ENCODE measurements around the gene ITGA3.

- TF ChIP-seq CTCF (IDR thresholded peaks at IDR 0.05; ENCODE audit: low read depth, low read length) (no peak), POLR2A (IDR thresholded peaks at IDR 0.05; ENCODE audit: extremely low read depth, insufficient read length) (no peak)
Observed at GRCh38 chr17:50133769-50134099, 77.8 kb downstream of the ITGA3 start.

Data from NB4 (cell line).